GM12873 (cell line): Measurements from ENCODE around the gene CCDC198.

Experiments used
- CTCF ChIP-seq: IDR thresholded peaks from 2 replicates; pipeline ENCODE4 v1.5.1; 2012; ENCODE audit warnings: low read depth, mild to moderate bottlenecking, moderate library complexity, low read length, control low read depth; ENCODE audit not compliant: insufficient read depth; ENCODE audit errors: missing control alignments

Gene CCDC198

GRCh38 chr14:57502586-57503254 is 9.1 kb upstream of the CCDC198 start:
- no peak for TF ChIP-seq CTCF

- no peak for TF ChIP-seq CTCF
Observed at GRCh38 chr14:57501039-57501557, 7.4 kb upstream of the CCDC198 start.

GRCh38 chr14:57498659-57499058 is 5.0 kb upstream of the CCDC198 start:
- no peak for TF ChIP-seq CTCF

- TF ChIP-seq CTCF: no peak
Observed at GRCh38 chr14:57498035-57498434, 4.4 kb upstream of the CCDC198 start.

GRCh38 chr14:57495416-57495815 is 1.8 kb upstream of the CCDC198 start:
- TF ChIP-seq CTCF: no peak

- TF ChIP-seq CTCF: no peak
Observed at GRCh38 chr14:57492859-57493258, 798 bp downstream of the CCDC198 start.

GRCh38 chr14:57491640-57492039 is 2.0 kb downstream of the CCDC198 start:
- TF ChIP-seq CTCF: no peak
